ENCODE measurements around the gene RPL4. TPM values are rescaled to one million over a fixed set of nuclear protein-coding genes. Genes with fewer than 3 reads are reported as not detected.
"Not testable (repeated sequence)": the region's sequence is repeated elsewhere in the genome, so short reads cannot be mapped to it uniquely, and the experiment has no call there.

The RPL4 gene
- total RNA-seq, 3 donors from 2014 or later (not counting 1 experiment from before 2014, with no cell fraction given): 1,109 to 1,293 (median 1,293) TPM

DNA sequence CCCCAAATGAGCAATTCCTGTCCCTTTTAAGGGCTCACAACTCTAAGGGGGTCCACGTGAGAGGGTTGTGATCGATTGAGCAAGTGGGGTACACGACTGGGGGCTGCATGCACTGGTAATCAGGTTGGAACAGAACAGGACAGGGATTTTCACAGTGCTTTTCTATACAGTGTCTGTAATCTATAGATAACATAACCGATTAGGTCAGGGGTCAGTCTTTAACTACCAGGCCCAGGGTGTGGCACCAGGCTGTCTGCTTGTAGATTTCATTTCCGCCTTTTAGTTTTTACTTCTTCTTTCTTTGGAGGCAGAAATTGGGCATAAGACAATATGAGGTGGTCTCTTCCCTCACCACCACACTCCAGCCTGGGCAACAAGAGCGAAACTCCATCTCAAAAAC is 39.4 kb downstream of the RPL4 start:
- H3K4me1 Mint-ChIP-seq; H3K9me3 Mint-ChIP-seq; H3K36me3 Mint-ChIP-seq; H3K4me3 ChIP-seq (ENCODE audit: low read length); DNase-seq; ATAC-seq; H3K27ac ChIP-seq (ENCODE audit: low read length); intact Hi-C loops (cut with micrococcal nuclease); H3K9me3 ChIP-seq (ENCODE audit: control insufficient read depth, insufficient read depth, low read length); H3K4me1 ChIP-seq (ENCODE audit: control insufficient read depth, insufficient read depth, low read length); H3K27me3 Mint-ChIP-seq (ENCODE audit: low read depth in 2 of 2); H3K4me3 Mint-ChIP-seq; H3K27ac Mint-ChIP-seq; H3K27me3 ChIP-seq (ENCODE audit: control insufficient read depth, insufficient read depth, low read length); H3K36me3 ChIP-seq (ENCODE audit: control insufficient read depth, insufficient read depth, low read length): not testable (repeated sequence)
- WGBS (ENCODE audit: insufficient coverage): over 99% methylated on average over 6 of the region's 6 CpGs

GRCh38 chr15:66462627-66463026 is 42.0 kb downstream of the RPL4 start:
- ATAC-seq (no peak), DNase-seq (no peak)
- H3K27ac ChIP-seq (ENCODE audit: low read length): no peak overlapping the region
- H3K4me1 Mint-ChIP-seq: peaks cover 12 to 15% of the 10 kb centered on the region in 2 donors
- H3K4me1 ChIP-seq (ENCODE audit: control insufficient read depth, insufficient read depth, low read length): peaks cover 6% of the 10 kb centered on the region
- H3K9me3 Mint-ChIP-seq: no peaks in the 10 kb centered on the region
- no peaks in the 10 kb centered on the region for H3K27me3 ChIP-seq (ENCODE audit: control insufficient read depth, insufficient read depth, low read length)
- TF ChIP-seq CTCF (IDR thresholded peaks at IDR 0.05): no peak
- H3K4me3 Mint-ChIP-seq: no peak overlapping the region
- WGBS (ENCODE audit: insufficient coverage): 100% methylated on average over 4 of the region's 4 CpGs
- no peak overlapping the region for H3K27ac Mint-ChIP-seq
- intact Hi-C loops (cut with micrococcal nuclease): no loop called here
- H3K36me3 ChIP-seq (ENCODE audit: control insufficient read depth, insufficient read depth, low read length): no peaks in the 10 kb centered on the region
- H3K4me3 ChIP-seq (ENCODE audit: low read length): no peak overlapping the region
- H3K9me3 ChIP-seq (ENCODE audit: control insufficient read depth, insufficient read depth, low read length): no peaks in the 10 kb centered on the region
- no peaks in the 10 kb centered on the region for H3K27me3 Mint-ChIP-seq (ENCODE audit: low read depth in 2 of 2)
- no peaks in the 10 kb centered on the region for H3K36me3 Mint-ChIP-seq

GRCh38 chr15:66461917-66462316 is 42.7 kb downstream of the RPL4 start:
- H3K4me3 Mint-ChIP-seq: no peak overlapping the region
- no peaks in the 10 kb centered on the region for H3K27me3 Mint-ChIP-seq (ENCODE audit: low read depth in 2 of 2)
- Histone ChIP-seq H3K36me3 (ENCODE audit: control insufficient read depth, insufficient read depth, low read length) (no peaks in the 10 kb centered on the region), H3K4me3 (ENCODE audit: low read length) (no peak overlapping the region), H3K27me3 (ENCODE audit: control insufficient read depth, insufficient read depth, low read length) (no peaks in the 10 kb centered on the region), H3K27ac (ENCODE audit: low read length) (no peak overlapping the region), H3K4me1 (ENCODE audit: control insufficient read depth, insufficient read depth, low read length) (peaks cover 6% of the 10 kb centered on the region), H3K9me3 (ENCODE audit: control insufficient read depth, insufficient read depth, low read length) (no peaks in the 10 kb centered on the region)
- H3K4me1 Mint-ChIP-seq: peaks cover 12 to 15% of the 10 kb centered on the region in 2 donors
- no peak for TF ChIP-seq CTCF (IDR thresholded peaks at IDR 0.05)
- H3K9me3 Mint-ChIP-seq: no peaks in the 10 kb centered on the region
- H3K36me3 Mint-ChIP-seq: no peaks in the 10 kb centered on the region
- H3K27ac Mint-ChIP-seq: no peak overlapping the region
- 100% methylated on average over 1 of the region's 2 CpGs for WGBS (ENCODE audit: insufficient coverage)
- intact Hi-C loops (cut with micrococcal nuclease): no loop called here
- ATAC-seq: no peak
- DNase-seq: no peak

DNA sequence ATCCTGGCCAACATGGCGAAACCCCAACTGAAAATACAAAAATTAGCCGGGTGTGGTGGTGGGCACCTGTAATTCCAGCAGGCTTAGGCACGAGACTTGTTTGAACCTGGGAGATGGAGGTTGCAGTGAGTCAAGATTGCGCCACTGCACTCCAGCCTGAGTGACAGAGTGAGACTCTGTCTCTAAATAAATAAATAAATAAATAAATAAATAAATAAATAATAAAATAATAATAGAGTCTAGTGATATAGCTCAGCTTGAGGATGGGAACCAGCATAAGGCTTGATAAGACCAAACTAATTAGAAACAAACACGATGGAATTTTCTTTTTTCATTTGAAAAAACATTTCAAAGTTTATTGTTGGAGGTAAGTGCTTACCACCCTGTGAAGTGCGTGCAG is 43.4 kb downstream of the RPL4 start:
- H3K36me3 Mint-ChIP-seq; H3K27ac Mint-ChIP-seq; DNase-seq; H3K9me3 ChIP-seq (ENCODE audit: control insufficient read depth, insufficient read depth, low read length); H3K9me3 Mint-ChIP-seq; H3K36me3 ChIP-seq (ENCODE audit: control insufficient read depth, insufficient read depth, low read length); H3K4me3 ChIP-seq (ENCODE audit: low read length); H3K4me1 ChIP-seq (ENCODE audit: control insufficient read depth, insufficient read depth, low read length); H3K4me3 Mint-ChIP-seq; H3K27ac ChIP-seq (ENCODE audit: low read length); H3K27me3 Mint-ChIP-seq (ENCODE audit: low read depth in 2 of 2); intact Hi-C loops (cut with micrococcal nuclease); ATAC-seq; H3K27me3 ChIP-seq (ENCODE audit: control insufficient read depth, insufficient read depth, low read length): not testable (repeated sequence)
- 100% methylated on average over 5 of the region's 6 CpGs for WGBS (ENCODE audit: insufficient coverage)
- peaks cover 12 to 15% of the 10 kb centered on the region in 2 donors for H3K4me1 Mint-ChIP-seq
